Pulmonary artery endothelial cell (primary cell): ENCODE measurements around the gene SFI1. TPM values are rescaled to one million over a fixed set of nuclear protein-coding genes. Genes with fewer than 3 reads are reported as not detected.
"Not testable (repeated sequence)": the region's sequence is repeated elsewhere in the genome, so short reads cannot be mapped to it uniquely, and the experiment has no call there.

Experiments
- DNase-seq: peaks from one replicate; pipeline ENCODE4 v3.0.0-alpha.2; 2011; ENCODE audit warnings: low read depth, low spot score
- total RNA-seq: library from RNA; depleted of rRNA; stranded (reverse); fragments of >200 nt; gene quantifications from 2 replicates; pipeline ENCODE4 v1.2.3, GENCODE V29; 2014

Gene SFI1
- total RNA-seq, result 17.8 and 23.1 TPM in 2 replicates

- peak; percentile 51 for DNase-seq
Observed at GRCh38 chr22:31496007-31496734, at the start of gene SFI1. SFI1 (plus strand) TSS chr22:31496536; CDS start chr22:31508285, 11,749 bp downstream.

GRCh38 chr22:31446767-31447166 lies 49.6 kb upstream of the SFI1 start:
- no peak for DNase-seq

DNA sequence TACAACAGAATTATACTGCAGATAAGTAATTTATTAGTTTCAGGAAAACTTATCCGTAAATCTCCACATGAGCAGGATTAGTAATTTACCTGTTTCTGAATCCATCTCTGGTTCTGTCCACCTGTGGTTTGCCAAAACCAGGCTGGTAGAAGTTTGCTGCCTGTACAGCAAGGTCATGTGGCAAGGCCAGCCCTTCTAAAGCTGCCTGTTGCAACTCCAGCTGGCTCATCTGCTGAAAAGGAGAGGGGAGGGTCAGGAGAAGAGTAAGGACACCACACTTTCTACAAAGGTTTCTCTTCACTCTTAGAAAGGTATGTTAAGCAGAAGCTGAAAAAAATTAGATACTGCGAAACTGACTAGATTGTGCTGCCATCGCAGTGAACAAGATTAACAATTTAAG lies 49.0 kb upstream of the SFI1 start:
- DNase-seq, result no peak

DNA sequence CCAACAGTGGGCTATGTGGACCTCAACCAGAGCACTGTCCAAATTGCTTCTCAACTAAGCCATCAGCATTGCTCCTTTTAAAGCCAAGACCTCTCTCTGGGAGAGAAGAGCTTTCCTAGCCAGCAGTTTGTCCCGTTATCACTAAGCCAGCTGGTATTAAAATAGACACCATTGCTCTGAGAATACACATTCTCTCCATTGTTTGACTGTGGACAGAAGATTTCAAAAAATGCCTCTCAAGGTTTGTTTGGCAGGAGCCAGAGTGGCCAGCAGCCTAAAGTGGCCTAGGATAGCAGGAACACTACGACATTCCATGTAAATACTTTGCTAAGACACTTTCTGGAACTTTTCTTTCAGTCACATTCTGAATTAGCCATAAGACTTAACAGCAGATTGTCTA lies 48.0 kb upstream of the SFI1 start:
- DNase-seq, result no peak

- DNase-seq, result no peak
Observed at GRCh38 chr22:31449506-31449905, 46.8 kb upstream of the SFI1 start.

GRCh38 chr22:31451709-31452571 lies 44.4 kb upstream of the SFI1 start:
- DNase-seq, result peak; percentile 7

DNA sequence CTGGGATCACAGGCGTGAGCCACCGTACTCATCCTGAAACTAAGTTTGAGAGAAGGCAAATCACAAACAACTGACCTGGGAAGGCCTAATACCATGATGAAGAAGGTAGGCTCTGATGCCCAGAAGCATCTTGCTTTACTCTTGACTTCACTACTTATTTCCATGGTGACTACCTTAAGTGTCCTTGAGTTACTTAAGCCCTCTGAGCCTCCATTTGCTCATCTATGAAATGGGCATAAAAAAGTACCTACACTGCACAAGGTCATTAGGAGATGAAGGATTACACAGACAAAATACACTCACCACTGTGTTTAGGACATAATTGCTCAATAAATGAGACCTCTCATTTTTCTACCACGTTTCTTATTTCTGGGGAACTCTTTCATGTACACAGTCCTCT lies 34.6 kb upstream of the SFI1 start:
- DNase-seq, result no peak

GRCh38 chr22:31465307-31465706 lies 31.0 kb upstream of the SFI1 start:
- DNase-seq, result no peak

DNA sequence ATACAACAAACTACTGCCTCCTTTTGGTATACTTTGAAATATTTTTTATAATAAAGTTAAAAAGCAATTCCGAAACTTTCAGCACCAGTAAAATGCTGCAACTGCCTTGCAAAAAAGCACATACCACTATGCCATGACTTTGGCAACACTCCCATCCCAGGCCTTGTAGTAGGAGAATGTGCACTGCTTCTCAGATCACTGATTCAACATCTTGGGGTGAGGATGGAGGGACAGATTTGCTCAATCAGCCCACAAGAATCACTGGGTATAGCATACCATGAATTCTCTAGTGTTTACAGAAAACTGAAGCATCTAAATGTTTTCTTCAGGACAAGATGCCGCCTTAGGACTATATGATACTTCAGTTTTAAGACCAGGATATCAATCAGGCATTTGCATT lies 21.6 kb upstream of the SFI1 start:
- no peak for DNase-seq

GRCh38 chr22:31475800-31476199 lies 20.5 kb upstream of the SFI1 start:
- DNase-seq, result no peak

GRCh38 chr22:31477329-31477728 lies 19.0 kb upstream of the SFI1 start:
- DNase-seq, result no peak

DNA sequence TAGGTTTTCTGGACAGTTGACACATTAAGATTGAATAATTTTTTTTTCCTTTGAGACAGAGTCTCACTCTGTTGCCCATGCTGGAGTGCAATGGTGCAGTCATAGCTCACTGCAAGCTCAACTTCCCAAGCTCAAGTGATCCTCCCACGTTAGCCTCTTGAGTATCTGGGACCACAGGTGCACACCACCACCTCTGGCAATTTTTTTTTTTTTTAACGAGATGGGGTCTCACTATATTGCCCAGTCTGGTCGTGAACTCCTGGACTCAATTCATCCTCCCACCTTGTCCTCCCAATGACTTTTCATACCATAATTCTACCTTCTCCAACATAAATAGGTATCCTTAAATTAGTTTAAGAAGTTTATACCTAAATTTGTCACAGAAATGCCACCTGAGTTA lies 15.2 kb upstream of the SFI1 start:
- DNase-seq, result no peak

DNA sequence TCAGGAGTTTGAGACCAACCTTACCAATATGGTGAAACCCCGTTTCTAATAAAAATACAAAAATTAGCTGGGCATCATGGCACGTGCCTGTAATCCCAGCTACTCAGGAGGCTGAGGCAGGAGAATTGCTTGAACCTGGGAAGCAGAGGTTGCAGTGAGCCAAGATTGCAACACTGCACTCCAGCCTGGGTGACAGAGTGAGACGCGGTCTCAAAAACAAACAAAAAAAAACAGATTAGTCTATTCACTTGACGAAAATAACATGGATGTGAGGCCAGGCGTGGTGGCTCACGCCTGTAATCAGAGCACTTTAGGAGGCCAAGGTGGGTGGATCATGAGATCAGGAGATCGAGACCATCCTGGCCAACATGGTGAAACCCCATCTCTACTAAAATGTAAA lies 13.9 kb upstream of the SFI1 start:
- DNase-seq, result not testable (repeated sequence)

DNA sequence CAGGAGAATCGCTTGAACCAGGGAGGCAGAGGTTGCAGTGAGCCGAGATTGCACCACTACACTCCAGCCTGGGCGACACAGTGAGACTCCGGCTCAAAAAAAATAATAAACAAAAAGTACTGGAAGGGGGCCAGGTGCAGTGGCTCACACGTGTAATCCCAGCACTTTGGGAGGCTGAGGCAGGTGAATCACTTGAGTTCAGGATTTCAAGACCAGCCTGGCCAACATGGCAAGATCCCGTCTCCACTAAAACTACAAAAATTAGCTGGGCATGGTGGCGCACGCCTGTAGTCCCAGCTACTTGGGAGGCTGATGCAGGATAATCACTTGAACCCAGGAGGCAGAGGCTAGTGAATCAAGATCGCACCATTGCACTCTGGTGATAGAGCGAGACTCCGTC lies 10.0 kb upstream of the SFI1 start:
- not testable (repeated sequence) for DNase-seq

- no peak for DNase-seq
Observed at GRCh38 chr22:31486951-31487350, 9.4 kb upstream of the SFI1 start.

DNA sequence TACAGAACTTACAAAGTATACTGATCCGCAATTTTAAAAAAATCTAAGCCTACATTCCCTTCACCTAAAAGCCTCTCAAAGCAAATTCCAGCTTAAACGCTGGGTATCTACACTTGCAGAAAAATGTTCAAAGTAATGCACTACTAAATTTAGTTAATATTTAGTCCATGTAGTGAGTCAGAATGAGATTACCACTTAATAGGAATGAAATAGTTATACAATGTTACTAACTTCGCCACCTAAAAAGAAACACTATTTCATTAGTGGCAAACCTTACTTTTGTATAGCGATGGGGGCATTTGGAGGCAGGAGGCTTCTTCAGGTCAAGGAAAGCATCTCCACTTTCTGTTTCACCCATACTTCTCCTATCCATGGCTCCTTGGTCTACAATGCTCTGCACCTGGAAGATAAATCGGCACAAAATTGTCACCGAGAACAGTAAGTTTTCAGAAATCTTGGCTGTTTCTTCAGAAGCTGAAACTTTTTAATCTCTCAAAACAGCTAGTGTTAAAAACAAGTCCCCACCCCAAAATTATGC lies 7.9 kb upstream of the SFI1 start:
- no peak for DNase-seq

DNA sequence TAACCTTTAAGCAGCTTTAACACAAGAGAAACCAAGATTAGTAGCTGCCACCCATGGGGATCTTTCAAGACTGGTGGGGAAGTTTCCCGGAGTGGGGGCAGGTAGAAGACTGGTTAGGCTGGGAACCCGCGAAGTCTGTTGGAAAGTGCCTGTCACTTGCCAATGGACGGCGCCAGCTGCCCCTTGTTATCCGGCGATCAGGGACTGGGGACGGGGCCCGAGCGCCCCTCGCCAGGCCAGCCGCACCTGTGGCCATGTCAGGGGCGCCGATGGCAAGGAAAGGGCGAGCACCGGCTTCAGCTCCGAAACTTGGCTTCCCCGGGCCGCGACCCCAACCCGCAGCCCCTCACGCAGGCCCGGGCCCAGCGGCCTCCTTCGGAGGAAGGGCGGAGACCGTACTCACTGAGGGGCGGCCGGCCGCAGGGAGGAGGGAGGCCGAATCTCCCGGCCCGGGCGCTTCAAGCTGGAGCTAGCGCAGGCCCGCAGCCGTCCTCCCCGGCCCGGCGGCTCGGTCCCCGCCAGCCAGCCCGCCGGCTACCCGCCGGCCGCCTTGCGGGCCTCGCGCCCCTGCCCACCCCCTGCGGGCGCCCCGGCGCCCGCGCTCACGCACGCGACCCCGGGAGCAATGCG lies 7.2 kb upstream of the SFI1 start:
- no peak for DNase-seq

DNA sequence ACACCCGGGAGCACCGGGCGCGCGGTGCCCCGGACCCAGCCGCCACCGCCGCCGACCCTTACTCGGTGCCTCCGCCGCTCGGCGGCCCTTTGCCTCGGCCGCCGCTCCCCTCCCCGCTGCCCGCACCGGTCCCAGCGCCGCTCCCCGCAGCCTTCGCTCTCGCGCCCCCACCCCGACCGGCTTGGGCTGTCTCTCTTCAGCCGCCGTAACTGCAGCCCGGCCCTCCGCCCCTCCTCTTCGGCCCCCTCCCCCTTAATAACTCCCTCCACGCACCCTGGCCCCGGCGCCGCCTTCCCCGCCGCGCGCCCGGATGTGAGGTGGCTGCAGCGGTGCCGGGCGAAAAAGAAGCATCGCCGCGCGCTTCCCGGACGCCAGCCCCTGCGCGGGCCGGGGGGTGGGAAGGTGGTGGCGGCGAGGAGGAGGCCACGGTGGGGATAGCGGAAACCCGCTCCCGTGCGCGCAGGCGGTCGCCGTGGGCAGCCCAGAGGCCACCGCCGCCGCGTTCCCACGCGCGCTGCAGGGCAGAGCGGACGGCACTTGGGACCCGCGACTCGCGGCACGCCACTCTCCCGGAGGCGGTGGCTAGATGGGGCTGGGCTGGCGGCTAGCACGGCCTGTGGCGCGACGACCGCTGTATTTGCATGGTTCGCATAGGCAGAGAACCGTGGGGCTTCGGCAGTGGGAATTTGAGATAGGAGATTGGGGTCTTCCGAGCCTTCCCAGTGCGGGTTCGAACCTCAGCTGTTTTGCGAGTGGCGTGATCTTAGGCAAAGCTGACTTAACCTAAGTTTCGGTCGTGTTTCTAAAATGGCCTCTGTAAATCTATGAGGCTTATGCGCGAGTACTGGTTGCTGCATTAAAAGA lies 6.5 kb upstream of the SFI1 start, which contains the start of gene EIF4ENIF1:
TSS of gene EIF4ENIF1 (minus strand) at position 211 of the 864 bp plus-strand sequence. CDS start 1,124 bp downstream, outside the sequence.
- DNase-seq, result peak; percentile 60

- peak; percentile 36 for DNase-seq
Observed at GRCh38 chr22:31490496-31490925, 5.8 kb upstream of the SFI1 start.

DNA sequence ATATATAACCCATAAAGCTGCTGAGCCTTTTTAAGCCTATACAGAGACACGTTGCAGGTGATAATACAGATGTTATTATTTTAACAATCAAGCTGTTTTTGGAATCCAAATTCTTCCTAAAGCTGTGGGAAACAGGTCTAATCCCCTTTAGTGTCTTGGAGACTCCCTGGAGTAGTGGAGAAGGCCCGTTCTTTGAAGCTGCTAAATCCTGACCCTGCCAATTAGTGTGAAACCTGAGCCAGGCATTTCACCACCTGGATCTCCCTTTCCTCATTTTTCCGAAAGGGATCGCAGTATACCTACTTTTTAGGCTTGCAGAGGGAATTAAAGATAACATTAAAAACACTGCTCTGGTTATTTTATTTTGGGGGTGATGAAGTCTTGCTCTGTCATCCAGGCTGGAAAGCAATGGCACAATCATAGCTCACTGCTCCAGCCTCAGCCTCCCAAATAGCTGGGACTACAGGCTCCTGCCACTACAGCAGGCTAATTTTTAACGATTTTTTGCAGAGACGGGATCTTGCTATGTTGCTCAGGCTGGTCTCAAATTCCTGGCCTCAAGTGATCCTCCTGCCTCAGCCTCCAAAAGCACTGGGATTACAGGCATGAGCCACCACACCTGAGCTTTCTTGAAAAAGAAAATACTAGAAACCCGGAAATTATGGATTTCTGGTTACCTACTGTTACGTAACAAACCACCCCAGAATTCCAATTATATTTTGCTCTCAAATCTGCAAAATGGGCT lies 4.9 kb upstream of the SFI1 start:
- no peak for DNase-seq
